Cardiac septum (tissue), 1 donor: ENCODE measurements around the gene RERE. TPM values are rescaled to one million over a fixed set of nuclear protein-coding genes. Genes with fewer than 3 reads are reported as not detected.
"Not testable (repeated sequence)": the region's sequence is repeated elsewhere in the genome, so short reads cannot be mapped to it uniquely, and the experiment has no call there.

ENCODE experiments used
- DNase-seq: peaks from one replicate; pipeline ENCODE4 v3.0.0-alpha.2; 2020; ENCODE audit warnings: low spot score
- intact Hi-C: fragments of 100-400 bp; cut with DNase I; formaldehyde crosslinking; loops from one replicate; pipeline ENCODE4 v1.14.0; 2022
- total RNA-seq: library from RNA; stranded (reverse); fragmentation: NEBNext Ultra II Directional; extraction: Animal tissue kit (Norgen Biotek cat#: 25700); gene quantifications from one replicate; pipeline ENCODE4 v1.2.1, GENCODE V29; 2021
- donor health status: DM: no; HTN: no; CAD: no.

The RERE gene
- total RNA-seq, 1 donor from 2014 or later = 102 TPM

GRCh38 chr1:8845104-8846097 lies 28.0 kb upstream of the RERE start:
- intact Hi-C loops = loop anchor here (5.0 kb wide), 3 partner anchors 33 to 283 kb away; no protein-coding TSS in a partner anchor
- DNase-seq = no peak

- no peak for DNase-seq
- intact Hi-C loops = loop anchor here (5.0 kb wide), 3 partner anchors 32 to 282 kb away; no protein-coding TSS in a partner anchor
Measured at GRCh38 chr1:8844501-8845006, 27.1 kb upstream of the RERE start.

- intact Hi-C loops = no loop called here
- DNase-seq = no peak
Measured at GRCh38 chr1:8841395-8841794, 24.0 kb upstream of the RERE start.

GRCh38 chr1:8839990-8840389 lies 22.6 kb upstream of the RERE start:
- intact Hi-C loops = no loop called here
- DNase-seq = no peak

GRCh38 chr1:8835941-8836643 lies 18.7 kb upstream of the RERE start:
- intact Hi-C loops = no loop called here
- DNase-seq = no peak

- intact Hi-C loops = no loop called here
- no peak for DNase-seq
Measured at GRCh38 chr1:8831340-8831739, 13.9 kb upstream of the RERE start.

GRCh38 chr1:8830732-8831131 lies 13.3 kb upstream of the RERE start:
- intact Hi-C loops, DNase-seq: not testable (repeated sequence)

GRCh38 chr1:8825985-8826481 lies 8.6 kb upstream of the RERE start:
- intact Hi-C loops = no loop called here

GRCh38 chr1:8823295-8823664 lies 5.8 kb upstream of the RERE start:
- intact Hi-C loops = no loop called here
- DNase-seq = no peak

More at GRCh38 chr1:8825985-8826481, 8.6 kb upstream of the RERE start:
- no peak for DNase-seq

- intact Hi-C loops = no loop called here
- no peak for DNase-seq
Measured at GRCh38 chr1:8822373-8823294, 5.2 kb upstream of the RERE start.

GRCh38 chr1:8821084-8821483 lies 3.6 kb upstream of the RERE start:
- intact Hi-C loops = no loop called here
- no peak for DNase-seq

- not testable (repeated sequence) for DNase-seq
- intact Hi-C loops = loop anchor here (10.0 kb wide), 1 partner anchor 114 kb away; no protein-coding TSS in a partner anchor
Measured at GRCh38 chr1:8818789-8819188, 1.3 kb upstream of the RERE start.

GRCh38 chr1:8818325-8818775 lies 910 bp upstream of the RERE start:
- DNase-seq = no peak
- intact Hi-C loops = loop anchor here (10.0 kb wide), 1 partner anchor 114 kb away; no protein-coding TSS in a partner anchor

GRCh38 chr1:8816831-8817411 lies 519 bp downstream of the RERE start:
- intact Hi-C loops = loop anchor here (10.0 kb wide), 1 partner anchor 112 kb away; no protein-coding TSS in a partner anchor
- DNase-seq = no peak

- no peak for DNase-seq
- intact Hi-C loops = loop anchor here (10.0 kb wide), 1 partner anchor 111 kb away; no protein-coding TSS in a partner anchor
Measured at GRCh38 chr1:8816264-8816663, 1.2 kb downstream of the RERE start.

- DNase-seq = no peak
Measured at GRCh38 chr1:8815582-8816151, 1.8 kb downstream of the RERE start.

GRCh38 chr1:8814865-8815264 lies 2.6 kb downstream of the RERE start:
- DNase-seq = no peak
- intact Hi-C loops = loop anchor here (5.0 to 10.0 kb wide), 2 partner anchors 32 to 110 kb away; no protein-coding TSS in a partner anchor

More at GRCh38 chr1:8815582-8816151, 1.8 kb downstream of the RERE start:
- intact Hi-C loops = loop anchor here (10.0 kb wide), 1 partner anchor 111 kb away; no protein-coding TSS in a partner anchor

GRCh38 chr1:8813991-8814390 lies 3.4 kb downstream of the RERE start:
- intact Hi-C loops = loop anchor here (5.0 to 10.0 kb wide), 2 partner anchors 33 to 109 kb away; no protein-coding TSS in a partner anchor
- no peak for DNase-seq
